B cell (primary cell): ENCODE measurements around the gene CHST13.

Source experiments
- CTCF ChIP-seq: fragments of 200-600 bp; IDR thresholded peaks from one replicate; pipeline ENCODE4 v1.8.0; 2022; ENCODE audit warnings: antibody characterized with exemption, mild to moderate bottlenecking
- EZH2 ChIP-seq: IDR thresholded peaks from 2 replicates; pipeline ENCODE4 v1.6.1; 2012; ENCODE audit warnings: borderline replicate concordance, low read depth, mild to moderate bottlenecking, moderate library complexity, low read length; ENCODE audit not compliant: insufficient read depth, poor library complexity, severe bottlenecking

GRCh38 chr3:126500016-126500415 lies 23.9 kb upstream of the CHST13 start:
- TF ChIP-seq CTCF: no peak
- TF ChIP-seq EZH2: no peak
